HS-27A (cell line): ENCODE data around the gene CST11.

Source experiments
- DNase-seq: peaks from one replicate; pipeline ENCODE4 v3.0.0-alpha.2; 2012; ENCODE audit warnings: low read depth, missing footprints

Gene CST11

GRCh38 chr20:23453549-23454543, 1.2 kb upstream of the CST11 start:
- no peak for DNase-seq

- DNase-seq = no peak
Measured at GRCh38 chr20:23451956-23452487, 654 bp downstream of the CST11 start.

- no peak for DNase-seq
Measured at GRCh38 chr20:23450877-23451276, 1.8 kb downstream of the CST11 start.

GRCh38 chr20:23449421-23449820, 3.3 kb downstream of the CST11 start:
- no peak for DNase-seq

GRCh38 chr20:23448167-23448566, 4.5 kb downstream of the CST11 start:
- DNase-seq = no peak

- peak; percentile 38 for DNase-seq
Measured at GRCh38 chr20:23446505-23446904, 6.2 kb downstream of the CST11 start.

- DNase-seq = peak; percentile 86
Measured at GRCh38 chr20:23445596-23446217, 7.0 kb downstream of the CST11 start.

- no peak for DNase-seq
Measured at GRCh38 chr20:23444859-23445258, 7.8 kb downstream of the CST11 start.

- no peak for DNase-seq
Measured at GRCh38 chr20:23442436-23442835, 10.2 kb downstream of the CST11 start.

GRCh38 chr20:23441850-23442313, 10.8 kb downstream of the CST11 start:
- DNase-seq = peak; percentile 72

GRCh38 chr20:23440004-23440403, 12.7 kb downstream of the CST11 start:
- DNase-seq = no peak

GRCh38 chr20:23438661-23439060, 14.0 kb downstream of the CST11 start:
- no peak for DNase-seq

- no peak for DNase-seq
Measured at GRCh38 chr20:23437126-23437899, 15.4 kb downstream of the CST11 start.

- no peak for DNase-seq
Measured at GRCh38 chr20:23436681-23437080, 16.0 kb downstream of the CST11 start.

GRCh38 chr20:23435626-23436539, 16.8 kb downstream of the CST11 start:
- no peak for DNase-seq

- DNase-seq = no peak
Measured at GRCh38 chr20:23434521-23435313, 18.0 kb downstream of the CST11 start.

GRCh38 chr20:23433628-23434027, 19.0 kb downstream of the CST11 start:
- DNase-seq = no peak

GRCh38 chr20:23425129-23425528, 27.5 kb downstream of the CST11 start:
- no peak for DNase-seq

GRCh38 chr20:23420943-23421931, 31.4 kb downstream of the CST11 start, which contains the start of gene NAPB:
TSS of gene NAPB (minus strand) at chr20:23421488. CDS start at chr20:23421402, 86 bp downstream.
- peak; percentile 88 for DNase-seq
